GM18502 (cell line): ENCODE data around the gene PPA2.

ENCODE experiments used
- ATAC-seq: cut with Tn5 transposase; IDR thresholded peaks from one replicate; pipeline ENCODE4 v1.9.1; 2021; ENCODE audit warnings: mild to moderate bottlenecking; ENCODE audit not compliant: unreplicated experiment, poor library complexity

PPA2 gene

DNA sequence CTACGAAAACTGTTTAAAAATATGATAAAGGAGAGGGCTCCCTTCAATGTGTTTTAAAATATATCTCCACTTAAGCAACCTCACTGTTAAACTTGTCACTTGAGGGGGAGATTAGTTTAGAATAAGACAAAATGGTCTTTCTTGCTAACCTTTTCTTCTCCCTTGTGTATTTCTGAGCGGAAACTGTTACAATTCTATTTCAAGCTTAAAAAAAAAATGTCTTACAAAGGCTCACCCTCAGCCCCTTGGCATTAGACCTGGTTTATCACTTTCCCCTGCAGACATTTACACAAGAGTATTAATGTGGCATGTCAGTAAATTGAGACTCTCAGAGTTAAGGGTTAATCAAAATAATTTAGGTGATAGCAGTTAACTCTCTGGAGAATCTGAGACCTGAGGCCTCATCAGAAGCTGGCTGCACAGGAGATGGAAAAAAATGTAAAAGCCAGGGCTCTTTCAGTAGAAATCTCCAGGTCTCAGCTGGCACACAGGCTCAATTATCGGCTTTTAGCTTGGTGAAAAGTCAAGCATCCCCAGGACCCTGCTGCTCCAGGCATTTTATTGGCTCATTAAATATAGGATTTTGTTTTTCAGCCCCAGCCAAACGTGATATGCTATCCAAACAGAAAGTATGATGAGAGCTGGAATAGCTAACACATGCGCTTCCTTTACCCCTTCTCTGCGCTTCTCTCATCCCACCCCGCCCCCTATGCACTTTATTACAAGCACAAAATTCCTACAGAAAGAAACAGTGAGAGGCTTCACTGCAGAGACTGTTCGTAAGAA is 130.5 kb downstream of the PPA2 start:
- no peak for ATAC-seq

DNA sequence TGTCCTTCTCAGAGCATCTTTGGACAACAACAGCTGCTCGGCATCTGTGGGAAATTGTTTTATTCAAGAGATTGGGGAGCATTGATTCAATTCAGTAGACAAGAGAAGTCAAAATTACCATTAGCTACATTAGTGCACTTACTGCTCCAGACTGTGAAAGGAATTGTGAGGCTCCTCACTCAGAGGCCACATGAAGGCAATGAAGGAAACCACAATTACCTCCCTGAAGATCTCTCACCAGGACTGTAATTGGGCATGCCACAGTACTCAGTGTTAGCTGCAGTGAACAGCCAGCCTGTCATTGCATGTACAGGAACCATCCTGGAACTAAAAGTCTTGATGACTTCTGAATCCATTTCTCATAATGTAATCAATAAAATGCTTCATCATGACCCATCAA is 144.8 kb downstream of the PPA2 start:
- ATAC-seq = no peak

DNA sequence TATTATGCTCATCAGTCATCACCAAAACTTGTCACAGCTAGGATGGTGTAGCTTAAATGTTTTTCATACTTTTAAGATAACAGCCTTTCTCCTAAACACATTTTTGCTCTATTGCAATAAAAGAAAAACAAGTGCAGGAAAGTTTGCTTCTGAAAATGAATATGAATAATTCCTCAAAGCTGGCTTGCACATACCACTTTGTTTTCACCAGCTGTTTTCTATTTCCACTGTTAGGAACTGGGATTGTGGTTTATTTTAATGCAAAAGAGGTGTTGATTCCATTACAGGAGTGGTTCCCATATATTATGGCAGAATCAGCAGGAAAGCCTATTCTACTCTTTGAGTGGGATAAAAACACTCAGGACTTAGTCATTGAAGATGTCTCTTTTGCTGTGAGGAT is 145.9 kb downstream of the PPA2 start:
- no peak for ATAC-seq

- no peak for ATAC-seq
Observed at GRCh38 chr4:105327222-105327621, 146.6 kb downstream of the PPA2 start.
